ENCODE results near the gene CSRNP3. TPM values are rescaled to one million over a fixed set of nuclear protein-coding genes. Genes with fewer than 3 reads are reported as not detected.

Gene CSRNP3
- polyA plus RNA-seq, 2 of the 4 experiments (the other 2 are of a cell fraction): 0.05 to 0.25 TPM

- Histone ChIP-seq H3K4me2 (no peak overlapping the region), H3K4me1 (no peaks in the 10 kb centered on the region), H3K9me3 (no peaks in the 10 kb centered on the region), H3K4me3 (no peak overlapping the region), H3K27ac (no peak overlapping the region)
- ChIA-PET POLR2A (no interaction called here), CTCF (no interaction called here)
- FAIRE-seq (no peak), ATAC-seq (no peak), DNase-seq (ENCODE audit: low read depth in 1 of 2, low spot score in 1 of 2) (no peak)
- WGBS (ENCODE audit: missing lambda C conversion rate): 6% methylated on average over 1 of the region's 1 CpG
- no peak for TF ChIP-seq SREBF2 (IDR thresholded peaks at IDR 0.05)
- no peak for TF ChIP-seq FOXS1 (CRISPR knock-in tag; IDR thresholded peaks at IDR 0.05)
- TF ChIP-seq KDM1A (IDR thresholded peaks at IDR 0.05; ENCODE audit: low read depth): no peak
- TF ChIP-seq HOXB13 (CRISPR knock-in tag; IDR thresholded peaks at IDR 0.05; ENCODE audit: low read depth): no peak
- TF ChIP-seq ELK1 (IDR thresholded peaks at IDR 0.05; ENCODE audit: low read depth, low read length): no peak
- no peak for TF ChIP-seq RCOR1 (IDR thresholded peaks at IDR 0.05; ENCODE audit: low read depth, low read length)
- TF ChIP-seq PHF8 (IDR thresholded peaks at IDR 0.05; ENCODE audit: borderline replicate concordance, low read depth): no peak
- no peak for TF ChIP-seq REST (IDR thresholded peaks at IDR 0.05)
- no peak for TF ChIP-seq CHD2 (IDR thresholded peaks at IDR 0.05; ENCODE audit: low read length, partially characterized antibody)
- no peak for TF ChIP-seq FOSB (CRISPR knock-in tag; IDR thresholded peaks at IDR 0.05)
- no peak for TF ChIP-seq MYC (IDR thresholded peaks at IDR 0.05; ENCODE audit: borderline replicate concordance, low read length)
- TF ChIP-seq, protein P1, sequence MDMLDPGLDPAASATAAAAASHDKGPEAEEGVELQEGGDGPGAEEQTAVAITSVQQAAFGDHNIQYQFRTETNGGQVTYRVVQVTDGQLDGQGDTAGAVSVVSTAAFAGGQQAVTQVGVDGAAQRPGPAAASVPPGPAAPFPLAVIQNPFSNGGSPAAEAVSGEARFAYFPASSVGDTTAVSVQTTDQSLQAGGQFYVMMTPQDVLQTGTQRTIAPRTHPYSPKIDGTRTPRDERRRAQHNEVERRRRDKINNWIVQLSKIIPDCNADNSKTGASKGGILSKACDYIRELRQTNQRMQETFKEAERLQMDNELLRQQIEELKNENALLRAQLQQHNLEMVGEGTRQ (IDR thresholded peaks at IDR 0.05): no peak
- no peak for TF ChIP-seq JUN (IDR thresholded peaks at IDR 0.05)
- TF ChIP-seq E2F6 (IDR thresholded peaks at IDR 0.05; ENCODE audit: borderline replicate concordance, low read depth): no peak
- TF ChIP-seq BHLHE40 (IDR thresholded peaks at IDR 0.05; ENCODE audit: low read depth, low read length): no peak
- TF ChIP-seq FOSL2 (IDR thresholded peaks at IDR 0.05): no peak
- TF ChIP-seq FOSL2 (CRISPR knock-in tag; IDR thresholded peaks at IDR 0.05): no peak
- TF ChIP-seq CBX8 (IDR thresholded peaks at IDR 0.05): no peak
These were observed 246.6 kb downstream of the CSRNP3 start for GRCh38 chr2:165716091-165716490.

DNA sequence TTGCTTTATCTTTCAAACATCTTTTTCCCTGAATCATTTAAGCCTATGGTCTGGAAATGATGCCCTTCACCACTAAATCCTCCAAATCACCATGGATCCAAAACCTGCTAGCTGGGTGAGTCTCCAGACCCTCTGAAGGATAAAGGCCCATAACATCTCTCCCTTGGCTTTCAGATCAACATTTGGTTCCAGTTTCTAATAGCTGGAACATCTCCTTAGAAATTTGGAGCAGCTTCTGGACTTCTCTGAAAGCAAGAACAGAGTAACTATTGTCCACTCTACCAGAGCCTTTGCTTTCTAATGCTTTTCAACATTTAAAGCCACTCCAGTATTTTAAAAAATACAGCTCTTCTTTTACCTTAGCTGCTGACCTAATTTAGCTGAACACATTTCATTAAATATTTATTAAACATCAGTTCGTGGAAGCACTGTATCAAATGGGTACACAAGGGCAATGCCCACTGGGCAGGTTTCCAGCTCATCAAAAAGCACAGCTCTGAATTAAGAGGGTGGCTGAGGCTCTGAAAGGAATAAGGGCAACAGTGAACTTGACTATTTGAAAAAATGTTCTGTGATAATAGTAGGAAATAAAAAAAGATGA is 249.2 kb downstream of the CSRNP3 start:
- ChIA-PET CTCF (no interaction called here), POLR2A (no interaction called here)
- Histone ChIP-seq H3K4me3 (no peak overlapping the region), H3K4me2 (no peak overlapping the region), H3K9me3 (no peaks in the 10 kb centered on the region), H3K27ac (no peak overlapping the region), H3K4me1 (no peaks in the 10 kb centered on the region)
- DNase-seq (ENCODE audit: low read depth in 1 of 2, low spot score in 1 of 2) (no peak), ATAC-seq (no peak), FAIRE-seq (no peak)
- 0% methylated on average over 1 of the region's 1 CpG for WGBS (ENCODE audit: missing lambda C conversion rate)
- TF ChIP-seq EP300 (IDR thresholded peaks at IDR 0.05) (no peak), CBX8 (IDR thresholded peaks at IDR 0.05) (no peak), MAFK (IDR thresholded peaks at IDR 0.05; ENCODE audit: partially characterized antibody) (no peak), FOXS1 (CRISPR knock-in tag; IDR thresholded peaks at IDR 0.05) (no peak), MAZ (IDR thresholded peaks at IDR 0.05; ENCODE audit: borderline replicate concordance, low read depth, low read length) (no peak), PBX3 (IDR thresholded peaks at IDR 0.05) (no peak), NPAS2 (CRISPR knock-in tag; IDR thresholded peaks at IDR 0.05; ENCODE audit: borderline replicate concordance) (no peak), KDM5A (IDR thresholded peaks at IDR 0.05) (no peak), RCOR1 (IDR thresholded peaks at IDR 0.05; ENCODE audit: low read depth, low read length) (no peak), RAD21 (conservative IDR thresholded peaks at IDR 0.05 in 1 of 2, IDR thresholded peaks at IDR 0.05 in 1 of 2) (no peak), JUNB (IDR thresholded peaks at IDR 0.05) (no peak), RARB (CRISPR knock-in tag; IDR thresholded peaks at IDR 0.05) (no peak)
